Stimulated activated CD4-positive, alpha-beta T cell treated with anti-CD3 and anti-CD28 coated beads, Interleukin-12 subunit alpha, Interleukin-12 subunit beta, amount 100 ng/mL, for 24 hours (primary cell): ENCODE data around the gene NQO1.
"Not testable (repeated sequence)": the region's sequence is repeated elsewhere in the genome, so short reads cannot be mapped to it uniquely, and the experiment has no call there.

Experiments used
- DNase-seq, 2 experiments: peaks; one replicate each; pipeline ENCODE4 v3.0.0-alpha.2; 2020; ENCODE audit warnings: low read depth in 2 of 2

NQO1 gene

DNA sequence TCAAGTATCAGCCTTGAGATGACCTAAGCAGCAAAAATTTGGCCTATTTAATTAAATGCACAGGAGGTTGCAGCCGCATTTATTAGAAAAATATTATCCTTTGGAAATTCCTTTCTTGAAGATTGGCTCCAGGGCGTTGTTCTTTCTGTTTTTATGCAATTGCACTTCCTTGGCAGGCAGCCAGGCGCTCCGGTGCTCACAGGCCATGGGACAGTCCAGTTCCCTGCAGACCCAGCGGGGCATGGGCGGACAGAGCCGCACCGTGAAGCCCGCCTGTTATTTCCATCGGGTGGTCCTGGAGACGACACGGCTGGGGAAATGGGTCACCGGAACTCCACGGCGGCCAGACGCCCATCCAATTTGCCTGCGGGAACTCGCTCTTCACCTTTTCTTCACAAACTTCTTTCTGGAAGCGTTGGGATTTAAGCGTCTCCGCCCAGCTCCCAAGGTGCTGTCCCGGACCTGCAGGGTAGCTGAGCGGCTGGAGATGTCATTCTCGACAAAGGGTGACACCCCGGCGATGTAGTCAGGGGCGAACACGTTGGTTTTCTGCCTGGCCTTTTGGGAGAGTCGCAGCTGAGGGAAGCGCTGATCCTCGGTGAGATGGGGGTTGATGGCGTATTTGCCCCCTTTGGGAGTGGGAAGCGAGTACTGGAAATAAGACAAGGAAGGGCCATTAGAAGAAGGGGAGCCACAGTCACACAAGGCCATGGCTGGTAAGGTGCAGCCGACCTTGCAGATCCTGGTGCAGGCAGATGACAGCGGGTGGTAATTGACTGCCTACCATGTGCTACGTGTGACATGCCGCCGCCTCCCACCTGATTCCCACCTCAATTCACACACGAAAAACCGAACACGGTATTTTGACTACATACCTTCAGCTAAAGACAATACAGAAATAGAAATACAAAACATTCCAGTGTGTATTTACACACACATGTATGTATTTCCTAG is 15.9 kb upstream of the NQO1 start:
- DNase-seq: no peak

DNA sequence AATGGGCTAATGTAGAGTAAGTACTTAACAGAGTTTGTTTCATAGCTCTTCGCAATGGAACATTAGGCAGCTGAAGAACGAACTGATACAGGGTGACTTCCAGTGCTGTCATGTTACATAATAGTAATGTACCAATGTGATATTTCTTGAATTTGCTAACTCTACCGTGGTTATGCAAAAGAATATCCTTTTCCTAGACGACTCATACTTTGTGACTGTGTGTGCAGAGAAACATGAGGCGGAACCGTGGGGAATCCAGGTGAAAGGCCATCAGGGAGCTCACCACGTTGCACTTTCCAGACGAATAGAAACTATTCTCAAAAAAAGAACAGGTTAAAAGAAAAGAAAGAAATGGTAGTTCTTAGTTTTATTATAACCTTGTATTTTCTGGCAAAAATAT is 15.2 kb upstream of the NQO1 start:
- no peak for DNase-seq

DNA sequence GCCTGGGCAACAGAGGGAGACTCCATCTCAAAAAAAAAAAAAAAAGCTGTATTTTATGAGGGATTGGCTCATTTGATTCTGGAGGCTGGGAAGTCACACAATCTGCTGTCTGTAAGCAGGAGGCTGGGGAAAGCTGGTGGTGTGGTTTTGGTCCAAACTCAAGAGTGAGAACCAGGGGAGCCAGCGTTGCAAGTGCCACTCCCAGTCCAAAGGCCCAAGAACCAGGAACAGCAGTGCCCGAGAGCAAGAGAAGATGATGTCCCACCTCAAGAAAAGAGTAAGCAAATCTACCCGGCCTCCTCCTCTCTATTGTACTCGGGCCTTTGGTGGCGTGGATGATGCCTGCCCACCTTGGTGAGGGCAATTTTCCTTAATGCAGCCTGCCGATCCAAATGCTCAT is 5.7 kb upstream of the NQO1 start:
- DNase-seq: no peak

DNA sequence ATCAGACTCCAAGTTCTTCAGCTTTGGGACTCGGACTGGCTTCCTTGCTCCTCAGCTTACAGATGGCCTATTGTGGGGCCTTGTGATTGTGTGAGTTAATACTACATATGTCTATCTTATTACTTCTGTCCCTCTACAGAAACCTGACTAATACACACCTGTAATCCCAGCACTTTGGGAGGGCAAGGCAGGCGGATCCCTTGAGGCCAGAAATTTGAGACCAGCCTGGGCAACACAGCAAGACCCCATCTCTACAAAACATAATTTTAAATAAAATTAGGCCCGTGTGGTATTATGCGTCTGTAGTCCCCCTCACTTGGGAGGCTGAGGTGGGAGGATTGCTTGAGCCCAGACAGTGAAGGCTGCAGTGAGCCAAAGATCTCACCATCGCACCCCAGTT is 4.9 kb upstream of the NQO1 start:
- not testable (repeated sequence) for DNase-seq

DNA sequence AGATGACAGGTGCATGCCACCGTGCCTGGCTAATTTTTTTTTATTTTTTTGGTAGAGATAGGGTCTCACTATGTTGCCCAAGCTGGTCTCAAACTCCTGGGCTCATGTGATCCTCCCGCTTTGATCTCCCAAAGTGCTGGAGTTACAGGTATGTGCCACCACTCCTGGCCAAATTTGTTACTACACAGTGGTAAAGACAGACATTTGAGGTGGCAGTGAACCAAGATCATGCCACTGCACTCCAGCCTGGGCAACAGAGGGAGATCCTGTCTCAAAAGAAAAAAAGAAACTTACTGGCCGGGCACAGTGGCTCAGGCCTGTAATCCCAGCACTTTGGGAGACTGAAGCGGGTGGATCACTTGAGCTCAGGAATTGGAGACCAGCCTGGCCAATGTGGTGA is 2.7 kb upstream of the NQO1 start:
- not testable (repeated sequence) for DNase-seq

DNA sequence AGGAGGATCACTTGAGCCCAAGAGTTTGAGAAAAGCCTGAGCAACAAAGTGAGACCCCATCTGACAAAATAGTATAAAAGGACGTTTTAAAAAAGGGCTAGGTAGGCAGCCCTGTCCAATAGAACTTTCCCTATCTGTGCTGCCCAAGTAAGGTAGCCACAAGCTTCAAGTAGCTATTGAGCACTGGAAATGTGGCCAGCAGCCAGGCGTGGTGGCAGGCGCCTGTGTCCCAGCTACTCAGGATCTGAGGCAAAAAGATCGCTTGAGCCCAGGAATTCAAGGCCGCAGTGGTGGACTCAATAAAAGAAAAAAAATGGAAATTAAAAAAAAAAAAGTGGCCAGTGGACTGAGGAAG is 1.5 kb upstream of the NQO1 start:
- no peak for DNase-seq

DNA sequence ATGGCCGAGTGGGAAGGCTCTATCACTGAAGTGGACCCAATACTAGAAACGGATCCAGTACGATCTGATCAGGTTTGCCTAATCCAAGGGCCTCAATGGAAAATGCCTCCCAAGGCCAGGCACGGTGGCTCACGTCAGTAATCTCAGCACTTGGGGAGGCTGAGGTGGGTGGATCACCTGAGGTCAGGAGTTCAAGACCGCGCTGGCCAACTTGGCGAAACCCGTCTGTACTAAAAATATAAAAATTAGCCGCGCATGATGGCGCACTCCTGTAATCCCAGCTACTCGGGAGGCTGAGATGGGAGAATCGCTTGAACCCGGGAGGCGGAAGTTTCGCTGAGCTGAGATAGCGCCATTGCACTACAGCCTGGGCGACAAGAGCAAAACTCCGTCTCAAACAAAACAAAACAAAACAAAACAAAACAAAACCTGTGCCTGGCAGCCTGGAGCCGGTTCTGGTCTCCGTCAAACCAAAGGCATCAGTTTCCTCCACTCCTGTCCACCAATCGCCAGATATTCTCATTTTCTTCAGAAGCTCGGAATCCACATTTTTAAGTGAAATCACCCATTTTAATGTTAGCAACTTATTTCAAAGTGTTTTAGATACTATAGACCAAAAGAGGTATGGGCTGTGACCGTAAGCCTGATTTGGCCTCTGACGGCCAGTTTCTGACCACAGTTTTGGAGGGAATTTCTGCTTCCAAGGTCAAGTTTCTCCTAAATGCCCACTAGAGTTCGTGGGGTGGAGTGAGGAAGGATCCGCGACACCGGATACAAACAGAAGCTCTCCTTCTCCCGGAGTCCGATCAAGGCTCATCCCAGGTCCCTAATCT is 664 bp downstream of the NQO1 start:
- no peak for DNase-seq

DNA sequence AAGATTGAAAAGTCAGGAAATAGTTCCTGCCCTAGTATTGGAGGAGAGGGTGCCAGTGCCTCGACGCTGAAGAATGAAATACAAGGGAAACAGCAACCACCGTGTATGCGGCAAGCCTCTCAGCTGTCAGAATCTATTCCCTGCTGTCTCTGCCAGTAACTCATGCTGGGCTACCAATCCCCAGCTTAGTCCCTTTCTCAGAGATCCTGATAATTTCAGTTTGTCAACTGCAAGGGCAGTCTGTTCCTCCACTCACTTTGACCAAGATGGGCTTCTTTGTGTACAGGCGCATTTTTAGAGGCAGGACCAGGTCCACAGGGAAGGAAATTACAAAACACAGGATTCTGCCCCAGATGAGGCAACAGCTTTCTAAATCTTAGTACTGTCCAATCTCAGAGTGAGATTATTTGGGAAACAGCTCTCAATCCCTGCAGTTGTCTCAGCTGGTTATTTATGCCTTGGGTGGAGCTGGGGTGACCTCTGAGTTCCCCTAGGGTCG is 1.3 kb downstream of the NQO1 start:
- no peak for DNase-seq

DNA sequence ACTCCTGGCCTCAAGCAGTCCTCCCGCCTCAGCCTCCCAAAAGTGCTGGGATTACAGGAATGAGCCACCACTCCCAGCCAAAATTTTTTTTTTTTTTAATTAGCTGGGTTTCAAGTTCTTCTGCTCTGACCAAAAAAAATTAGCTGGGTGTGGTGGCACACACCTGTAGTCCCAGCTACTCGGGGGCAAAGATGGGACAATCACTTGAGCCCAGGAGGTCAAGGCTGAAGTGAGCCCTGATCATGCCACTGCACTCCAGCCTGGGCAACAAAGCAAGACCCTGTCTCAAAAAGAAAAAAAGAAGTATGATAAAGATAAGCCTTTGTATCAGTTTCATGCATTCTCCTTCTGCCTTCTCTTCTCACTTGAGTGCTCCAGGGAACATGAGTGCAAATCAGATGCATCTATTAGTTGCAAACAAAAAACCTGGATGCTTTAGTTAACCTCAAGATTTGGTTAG is 1.9 kb downstream of the NQO1 start:
- DNase-seq: no peak

DNA sequence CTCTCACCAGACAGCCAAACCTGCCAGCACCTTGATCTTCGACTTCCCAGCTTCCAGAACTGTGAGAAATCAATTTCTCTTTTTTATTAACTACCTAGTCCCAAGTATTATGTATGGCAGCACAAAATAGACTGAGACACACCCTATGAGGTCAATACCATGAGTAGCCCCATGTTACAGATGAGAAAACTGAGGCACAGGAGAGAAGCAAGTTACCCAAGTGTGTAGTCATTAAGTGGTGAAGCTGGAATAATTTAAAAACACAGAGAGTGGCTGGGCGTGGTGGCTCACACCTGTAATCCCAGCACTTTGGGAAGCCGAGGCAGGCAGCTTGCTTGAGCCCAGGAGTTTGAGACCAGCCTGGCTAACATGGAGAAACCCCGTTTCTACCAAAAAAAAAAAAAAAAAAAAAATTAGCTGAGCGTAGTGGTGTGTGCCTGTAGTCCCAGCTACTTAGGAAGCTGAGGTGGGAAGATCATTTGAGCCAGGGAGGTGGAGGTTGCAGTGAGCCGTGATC is 4.9 kb downstream of the NQO1 start:
- DNase-seq: no peak

DNA sequence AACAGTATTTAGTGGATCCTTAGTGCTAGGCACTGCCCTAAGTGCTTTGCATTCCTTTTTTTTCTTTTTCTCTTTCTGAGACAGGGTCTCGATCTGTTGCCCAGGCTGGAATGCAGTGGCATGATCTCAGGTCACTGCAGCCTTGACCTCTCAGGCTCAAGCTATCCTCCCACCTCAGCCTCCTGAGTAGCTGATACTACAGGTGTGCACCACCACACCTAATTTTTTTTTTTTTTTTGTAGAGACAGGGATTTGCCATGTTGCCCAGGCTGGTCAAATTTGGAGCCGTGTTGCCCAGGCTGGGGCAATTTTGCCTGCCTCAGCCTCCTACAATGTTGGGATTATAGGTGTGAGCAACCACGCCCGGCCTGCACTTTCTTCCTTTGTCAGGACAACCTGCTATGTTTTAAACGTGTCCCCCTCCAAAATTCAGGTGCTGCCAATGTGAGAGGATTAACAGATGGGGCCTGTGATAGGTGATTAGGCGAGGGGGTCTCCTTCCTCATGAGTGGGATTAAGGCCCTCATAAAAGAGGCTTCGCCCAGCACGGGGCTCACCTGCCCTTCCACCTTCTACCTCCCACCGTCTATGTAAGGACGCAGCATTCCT is 5.4 kb downstream of the NQO1 start:
- DNase-seq: no peak

DNA sequence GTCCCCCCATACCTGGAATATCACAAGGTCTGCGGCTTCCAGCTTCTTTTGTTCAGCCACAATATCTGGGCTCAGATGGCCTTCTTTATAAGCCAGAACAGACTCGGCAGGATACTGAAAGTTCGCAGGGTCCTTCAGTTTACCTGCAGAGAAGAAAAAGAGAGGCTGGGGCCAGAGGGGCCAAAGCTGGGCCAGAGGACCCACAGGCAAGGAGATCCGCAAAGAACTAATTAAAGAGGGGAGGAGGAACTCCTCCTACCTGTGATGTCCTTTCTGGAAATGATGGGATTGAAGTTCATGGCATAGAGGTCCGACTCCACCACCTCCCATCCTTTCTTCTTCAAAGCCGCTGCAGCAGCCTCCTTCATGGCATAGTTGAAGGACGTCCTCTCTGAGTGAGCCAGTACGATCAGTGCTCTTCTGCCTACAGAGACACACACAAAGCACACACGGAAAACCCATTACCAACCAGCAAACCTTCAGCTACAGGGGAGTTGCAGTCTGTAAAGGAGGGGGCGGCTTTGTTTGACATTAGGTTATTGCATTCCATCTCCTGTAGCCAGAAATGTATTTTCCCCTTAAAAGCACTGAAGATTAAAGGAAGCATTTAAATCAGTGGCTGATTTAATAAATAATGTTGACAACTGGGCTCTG is 8.1 kb downstream of the NQO1 start:
- no peak for DNase-seq

DNA sequence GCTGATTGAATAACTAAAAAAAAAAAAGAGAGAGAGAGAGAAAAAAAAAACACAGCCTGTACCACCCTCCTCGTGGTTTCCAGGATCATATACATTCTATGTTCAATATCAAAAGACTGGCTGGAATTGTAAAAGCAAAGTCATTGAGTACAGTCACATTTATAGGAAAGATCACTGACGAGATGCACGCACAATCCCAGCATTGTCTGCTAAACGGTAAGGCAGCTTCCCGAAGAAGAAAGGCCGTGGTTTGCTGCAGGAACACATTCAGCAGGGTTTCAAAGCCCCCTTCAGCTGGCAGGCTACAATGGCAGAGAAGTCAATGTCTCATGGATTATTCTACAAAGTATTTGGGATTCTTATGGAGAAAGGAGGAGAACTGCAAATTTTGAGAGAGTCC is 9.3 kb downstream of the NQO1 start:
- no peak for DNase-seq

DNA sequence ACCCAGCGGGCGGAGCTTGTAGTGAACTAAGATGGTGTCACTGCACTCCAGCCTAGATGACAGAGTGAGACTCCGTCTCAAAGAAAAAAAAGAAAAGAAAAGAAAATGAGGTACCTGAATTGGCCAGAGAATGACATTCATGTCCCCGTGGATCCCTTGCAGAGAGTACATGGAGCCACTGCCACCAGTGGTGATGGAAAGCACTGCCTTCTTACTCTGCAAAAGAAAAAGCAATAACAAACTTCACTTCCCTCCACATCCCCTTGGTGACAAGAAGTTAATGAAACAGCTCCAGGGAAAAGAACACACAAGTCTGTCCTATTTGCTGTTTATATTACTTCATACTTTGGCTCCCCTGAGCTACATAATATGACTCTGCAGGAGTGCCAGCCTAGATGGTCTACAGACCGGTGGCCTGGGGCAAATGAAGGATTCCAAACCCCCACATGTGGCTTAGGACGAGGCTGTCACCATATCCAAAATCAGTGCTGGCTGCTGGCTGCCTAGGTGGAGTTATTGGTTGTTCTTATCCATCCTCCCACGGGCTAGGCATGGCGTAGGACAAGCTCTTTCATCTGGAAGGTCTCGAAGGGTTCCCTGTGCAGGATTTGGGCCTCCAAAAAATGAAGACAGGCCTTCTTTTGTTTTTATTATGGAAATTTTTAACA is 13.3 kb downstream of the NQO1 start:
- no peak for DNase-seq

DNA sequence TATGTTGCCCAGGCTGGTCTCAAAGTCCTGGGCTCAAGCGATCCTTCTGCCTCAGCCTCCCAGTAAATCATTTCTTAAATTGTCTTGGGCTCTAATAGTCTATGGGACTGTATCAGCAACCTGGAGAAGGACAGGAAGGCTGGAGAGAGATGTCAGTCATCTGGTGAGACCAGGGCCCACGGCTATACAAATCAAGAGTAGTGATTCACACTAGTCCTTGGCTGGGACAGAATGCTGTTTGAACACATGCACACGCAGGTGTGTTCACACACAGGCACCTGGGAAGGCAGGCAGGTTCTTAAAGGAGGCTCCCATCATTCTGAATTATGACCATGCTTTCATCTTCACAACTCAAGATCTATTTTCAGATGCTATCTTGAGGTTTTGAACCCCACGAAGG is 14.1 kb downstream of the NQO1 start:
- DNase-seq: no peak

DNA sequence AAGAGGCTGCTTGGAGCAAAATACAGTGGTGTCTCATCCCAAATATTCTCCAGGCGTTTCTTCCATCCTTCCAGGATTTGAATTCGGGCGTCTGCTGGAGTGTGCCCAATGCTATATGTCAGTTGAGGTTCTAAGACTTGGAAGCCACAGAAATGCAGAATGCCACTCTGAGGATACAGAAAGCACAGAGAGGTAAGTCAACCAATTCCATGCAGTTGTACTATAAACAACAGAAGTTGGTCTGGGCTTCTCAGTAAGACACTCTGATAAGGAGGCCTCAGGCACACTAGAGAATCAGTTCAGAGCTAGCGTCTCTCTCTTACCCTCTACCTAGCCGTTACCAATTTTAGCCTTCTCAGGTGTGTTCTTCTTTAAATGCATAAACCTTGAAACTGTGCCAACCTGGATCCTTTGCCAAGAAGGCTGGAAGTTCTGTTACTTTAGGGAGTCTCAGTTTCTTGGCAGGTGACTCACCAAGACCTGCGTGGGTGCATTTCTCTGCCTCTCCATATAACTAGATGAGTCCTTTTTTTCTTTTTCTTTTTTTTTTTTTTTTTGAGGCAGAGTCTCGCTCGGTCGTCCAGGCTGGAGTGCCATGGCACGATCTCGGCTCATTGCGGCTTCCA is 15.1 kb downstream of the NQO1 start:
- DNase-seq: no peak

DNA sequence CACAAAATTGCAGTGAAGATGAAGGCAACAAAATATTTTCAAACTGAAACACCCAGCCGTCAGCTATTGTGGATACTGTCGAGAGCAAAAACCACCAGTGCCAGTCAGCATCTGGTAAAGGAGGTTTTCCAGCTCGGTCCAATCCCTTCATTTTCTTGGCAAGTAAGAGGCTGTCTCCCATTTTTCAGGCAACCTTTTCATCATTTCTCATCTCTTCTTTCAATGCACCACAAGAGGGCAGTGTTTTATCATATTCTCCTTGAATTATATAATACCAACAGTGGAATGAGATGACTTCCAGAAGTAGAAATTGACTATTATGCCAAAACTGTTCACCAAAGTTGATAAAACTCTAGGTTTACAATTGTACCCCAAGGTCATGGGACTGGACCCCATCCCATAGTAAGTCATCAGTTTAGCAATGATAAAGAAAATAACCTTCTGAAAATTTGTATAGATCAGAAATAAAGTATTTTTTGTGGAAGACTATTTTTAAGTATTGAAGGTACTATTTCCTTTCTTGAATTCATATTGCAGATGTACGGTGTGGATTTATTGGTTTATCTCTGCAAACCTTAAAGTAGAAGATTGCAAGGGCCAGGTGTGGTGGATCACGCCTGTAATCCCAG is 16.8 kb downstream of the NQO1 start:
- no peak for DNase-seq

DNA sequence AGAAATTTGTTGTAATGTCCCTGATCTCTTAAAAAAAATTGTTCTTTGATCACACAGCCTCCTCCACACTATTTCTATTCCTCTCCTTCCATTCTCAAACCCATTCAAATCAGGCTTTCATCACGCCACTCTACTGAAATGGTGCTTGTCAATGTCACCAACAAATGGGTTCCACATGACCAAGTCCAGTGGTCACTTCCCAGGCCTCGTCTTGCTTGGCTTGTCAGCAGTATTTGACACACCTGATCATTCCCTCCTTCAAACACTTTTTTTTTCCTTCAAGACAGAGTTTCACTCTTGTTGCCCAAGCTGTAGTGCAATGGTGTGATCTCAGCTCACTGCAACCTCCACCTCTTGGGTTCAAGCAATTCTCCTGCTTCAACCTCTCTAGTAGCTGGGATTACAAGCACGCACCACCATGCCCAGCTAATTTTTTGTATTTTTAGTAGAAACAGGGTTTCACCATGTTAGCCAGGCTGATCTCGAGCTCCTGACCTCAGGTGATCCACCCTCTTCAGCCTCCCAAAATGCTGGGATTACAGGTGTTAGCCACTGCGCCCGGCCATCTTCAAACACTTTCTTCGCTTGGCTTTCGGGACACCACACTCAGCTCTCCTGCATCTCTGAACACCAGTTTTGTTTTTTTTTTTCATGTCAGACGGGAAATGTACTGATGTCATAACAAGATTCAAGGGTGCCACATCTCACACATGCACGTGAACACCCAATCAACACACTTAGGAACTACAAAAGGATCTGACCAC is 18.3 kb downstream of the NQO1 start:
- no peak for DNase-seq

DNA sequence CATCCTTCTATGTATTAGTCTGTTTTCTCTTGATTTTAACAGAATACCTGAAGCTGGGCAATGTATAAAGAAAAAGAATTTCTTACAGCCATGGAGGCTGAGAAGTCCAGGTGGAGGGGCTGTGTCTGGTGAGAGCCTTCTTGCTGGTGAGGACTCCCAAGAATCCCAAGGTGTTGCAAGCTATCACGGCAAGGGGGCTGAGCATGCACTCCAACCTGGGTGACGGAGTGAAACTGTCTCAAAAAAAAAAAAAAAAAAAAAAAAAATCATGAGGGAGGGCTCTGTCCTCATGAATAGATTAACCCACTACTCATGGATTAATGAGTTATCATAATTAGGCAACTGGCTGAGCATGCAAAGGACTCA is 19.4 kb downstream of the NQO1 start:
- DNase-seq: no peak
